T-helper 22 cell (primary cell): ENCODE data around the gene CYP4F12.

Experiments used
- DNase-seq: peaks from one replicate; pipeline ENCODE4 v3.0.0-alpha.2; 2020; ENCODE audit warnings: low read depth

CYP4F12 gene, protein sequence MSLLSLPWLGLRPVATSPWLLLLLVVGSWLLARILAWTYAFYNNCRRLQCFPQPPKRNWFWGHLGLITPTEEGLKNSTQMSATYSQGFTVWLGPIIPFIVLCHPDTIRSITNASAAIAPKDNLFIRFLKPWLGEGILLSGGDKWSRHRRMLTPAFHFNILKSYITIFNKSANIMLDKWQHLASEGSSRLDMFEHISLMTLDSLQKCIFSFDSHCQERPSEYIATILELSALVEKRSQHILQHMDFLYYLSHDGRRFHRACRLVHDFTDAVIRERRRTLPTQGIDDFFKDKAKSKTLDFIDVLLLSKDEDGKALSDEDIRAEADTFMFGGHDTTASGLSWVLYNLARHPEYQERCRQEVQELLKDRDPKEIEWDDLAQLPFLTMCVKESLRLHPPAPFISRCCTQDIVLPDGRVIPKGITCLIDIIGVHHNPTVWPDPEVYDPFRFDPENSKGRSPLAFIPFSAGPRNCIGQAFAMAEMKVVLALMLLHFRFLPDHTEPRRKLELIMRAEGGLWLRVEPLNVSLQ

DNA sequence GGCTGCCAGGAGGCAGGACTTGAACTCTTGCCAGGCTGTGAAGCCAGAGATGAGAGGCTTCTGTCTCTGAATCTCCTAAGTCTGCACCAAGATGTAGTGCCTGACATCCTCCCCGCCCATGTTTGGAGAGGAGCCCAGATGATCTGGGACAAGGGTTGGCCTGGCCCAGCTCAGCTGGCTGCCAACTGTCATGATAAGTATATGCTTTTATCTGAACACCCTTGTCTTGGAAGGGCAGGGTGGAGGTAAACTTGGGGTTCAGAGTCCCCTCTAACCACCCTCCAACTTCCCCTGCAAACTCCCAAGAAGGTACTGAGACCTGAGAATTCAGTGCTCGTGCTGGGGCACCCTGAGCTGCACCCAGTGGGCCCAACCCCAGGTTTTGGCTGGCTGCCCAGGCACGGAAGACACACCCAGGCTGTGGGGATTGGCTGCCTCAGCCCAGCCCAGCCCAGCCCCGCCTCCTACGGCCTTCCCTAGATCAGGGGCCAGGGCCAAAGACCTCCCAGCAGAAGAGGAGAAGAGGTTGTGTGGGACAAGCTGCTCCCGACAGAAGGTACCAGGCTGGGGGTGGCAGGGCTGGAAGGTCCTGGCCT is at the start of gene CYP4F12:
Gene CYP4F12, plus strand, starts transcription at position 508 of the 596 bp plus-strand sequence. CDS start 443 bp downstream, outside the sequence.
- DNase-seq, result no peak

DNA sequence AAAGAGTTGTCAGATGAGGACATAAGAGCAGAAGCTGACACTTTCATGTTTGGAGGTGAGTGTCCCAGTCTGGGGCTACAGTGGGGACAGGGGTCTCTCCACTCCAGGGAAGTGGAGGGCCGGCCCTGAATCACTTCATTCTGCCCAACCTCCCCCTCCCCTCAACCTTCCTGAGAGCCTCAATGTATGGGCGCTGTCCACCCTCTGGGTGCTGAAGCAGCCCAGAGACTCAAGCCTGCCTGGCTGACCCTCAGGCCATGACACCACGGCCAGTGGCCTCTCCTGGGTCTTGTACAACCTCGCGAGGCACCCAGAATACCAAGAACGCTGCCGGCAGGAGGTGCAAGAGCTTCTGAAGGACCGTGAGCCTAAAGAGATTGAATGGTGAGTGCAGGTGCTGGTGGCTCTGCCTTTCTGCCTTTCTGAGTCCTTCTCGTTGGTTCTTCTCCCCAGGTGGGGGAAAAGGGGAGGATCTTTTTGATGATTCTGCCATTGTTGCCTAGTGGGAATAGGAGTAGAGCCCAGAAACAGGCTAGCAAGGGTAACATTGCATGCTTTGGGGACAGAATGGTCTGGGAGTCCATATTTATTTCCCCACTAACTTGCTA is 49.1 kb upstream of the CYP4F12 start:
- DNase-seq, result no peak

DNA sequence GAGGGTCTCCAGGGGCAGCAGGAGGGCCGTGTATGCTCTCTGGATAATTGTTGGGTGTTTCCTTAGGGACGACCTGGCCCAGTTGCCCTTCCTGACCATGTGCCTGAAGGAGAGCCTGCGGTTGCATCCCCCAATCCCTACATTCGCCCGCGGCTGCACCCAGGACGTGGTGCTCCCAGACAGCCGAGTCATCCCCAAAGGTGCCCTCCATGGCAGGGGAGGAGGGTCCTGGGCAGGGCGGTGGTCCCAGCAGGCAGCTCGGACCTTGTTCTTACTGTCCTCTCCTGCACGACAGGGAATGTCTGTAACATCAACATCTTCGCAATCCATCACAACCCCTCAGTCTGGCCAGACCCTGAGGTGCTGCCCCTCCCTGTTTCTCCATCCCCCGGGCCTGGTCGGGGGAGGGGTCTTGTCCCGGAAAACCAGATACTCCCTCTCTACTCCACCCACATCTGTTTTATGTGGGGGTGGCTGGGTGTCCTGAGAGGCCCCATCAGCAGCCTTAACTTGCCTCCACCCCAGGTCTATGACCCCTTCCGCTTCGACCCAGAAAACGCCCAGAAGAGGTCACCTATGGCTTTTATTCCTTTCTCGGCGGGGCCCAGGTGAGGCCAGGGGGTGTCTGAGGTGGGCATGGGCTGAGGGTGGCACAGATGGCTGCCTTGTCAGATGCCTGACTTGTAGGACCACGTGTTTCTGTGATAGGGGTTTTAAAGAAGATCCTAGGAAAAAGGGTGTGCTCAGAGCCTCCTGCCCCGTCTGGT is 44.5 kb upstream of the CYP4F12 start:
- no peak for DNase-seq

DNA sequence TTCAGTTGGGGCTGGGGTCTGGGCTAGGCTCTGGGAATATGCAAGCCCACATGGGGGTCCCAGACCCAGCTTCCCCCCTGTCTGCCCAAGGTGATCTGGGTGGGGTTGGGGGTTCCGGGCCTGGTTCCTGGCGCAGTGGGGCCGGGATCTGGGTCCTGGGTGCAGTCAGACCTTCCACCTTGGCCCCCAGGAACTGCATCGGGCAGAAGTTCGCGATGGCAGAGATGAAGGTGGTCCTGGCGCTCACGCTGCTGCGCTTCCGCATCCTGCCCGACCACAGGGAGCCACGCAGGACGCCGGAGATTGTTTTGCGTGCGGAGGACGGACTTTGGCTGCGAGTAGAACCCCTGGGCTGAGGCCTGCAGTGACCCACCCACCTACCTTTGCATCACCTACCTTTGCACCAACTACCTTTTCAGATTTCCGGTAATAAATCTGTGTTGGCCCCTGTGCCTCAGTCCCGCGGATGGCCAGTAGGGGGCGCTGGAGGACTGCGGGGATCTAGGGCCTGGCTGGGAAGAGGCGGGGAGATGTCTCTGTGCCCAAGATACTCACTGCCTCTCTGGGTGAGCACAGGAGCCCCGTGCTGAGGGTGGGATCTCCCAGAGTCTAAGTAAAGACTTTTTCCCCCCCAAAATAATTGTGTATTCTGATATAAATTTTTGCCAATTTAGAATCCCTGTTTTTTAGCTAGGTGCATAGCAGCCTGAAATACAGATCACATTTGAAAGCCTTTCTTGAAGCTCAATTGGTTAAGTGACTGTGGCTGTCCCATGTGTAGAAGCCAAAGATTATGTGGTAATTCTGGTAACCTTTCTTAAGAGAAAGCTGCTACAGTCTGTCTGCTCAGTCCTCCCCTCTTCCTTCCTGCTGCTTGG is 43.6 kb upstream of the CYP4F12 start:
- peak; percentile 55 for DNase-seq

DNA sequence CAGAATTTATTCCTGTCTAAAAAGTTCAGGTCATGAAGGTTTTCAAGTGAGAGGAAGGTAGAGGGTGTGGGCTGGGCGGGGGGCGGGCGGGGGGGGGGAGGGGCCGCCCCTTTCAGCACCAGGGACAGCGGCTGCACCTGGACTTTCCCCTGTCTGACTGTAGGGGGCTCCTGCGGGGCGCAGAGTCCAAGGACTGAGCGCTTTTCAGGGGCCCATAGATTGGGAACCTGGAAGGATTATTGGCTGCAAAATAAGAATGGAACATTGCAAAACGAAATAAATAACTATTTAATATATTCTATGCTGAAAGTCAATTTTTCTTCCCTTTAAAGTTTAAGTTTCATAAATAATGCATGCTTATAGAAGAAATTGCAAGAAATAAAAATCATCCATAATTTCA is 41.1 kb upstream of the CYP4F12 start:
- no peak for DNase-seq

DNA sequence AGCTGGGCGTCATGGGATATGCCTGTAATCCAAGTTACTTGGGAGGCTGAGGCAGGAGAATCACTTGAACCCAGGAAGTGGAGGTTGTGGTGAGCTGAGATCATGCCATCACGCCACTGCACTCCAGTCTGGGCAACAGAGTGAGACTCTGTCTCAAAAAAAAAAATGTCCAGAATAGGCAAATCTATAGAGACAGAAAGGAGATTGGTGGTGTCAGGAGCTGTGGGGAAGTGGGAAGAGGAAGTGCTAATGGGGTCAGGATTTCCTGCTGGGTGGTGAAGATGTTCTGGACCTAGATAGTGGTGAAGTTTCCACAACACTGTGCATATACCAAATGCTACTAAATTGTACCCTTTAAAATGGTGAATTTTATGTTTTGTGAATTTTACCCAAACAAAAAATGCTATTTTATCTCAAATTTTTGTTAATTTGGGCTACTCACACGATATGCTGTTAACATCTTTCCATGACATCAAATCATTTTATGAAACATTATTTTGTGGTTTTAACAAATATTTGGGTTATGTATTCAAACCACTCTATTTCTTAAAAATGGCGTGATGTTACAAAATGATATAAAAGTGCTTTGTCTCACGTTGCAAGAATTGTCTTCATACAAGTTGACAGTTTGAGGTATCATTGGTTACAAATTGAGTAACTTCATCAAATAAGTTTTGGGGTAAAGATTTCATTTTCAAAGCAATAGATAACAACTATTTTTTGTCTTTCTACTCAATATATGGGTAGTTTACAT is 39.6 kb upstream of the CYP4F12 start:
- no peak for DNase-seq

DNA sequence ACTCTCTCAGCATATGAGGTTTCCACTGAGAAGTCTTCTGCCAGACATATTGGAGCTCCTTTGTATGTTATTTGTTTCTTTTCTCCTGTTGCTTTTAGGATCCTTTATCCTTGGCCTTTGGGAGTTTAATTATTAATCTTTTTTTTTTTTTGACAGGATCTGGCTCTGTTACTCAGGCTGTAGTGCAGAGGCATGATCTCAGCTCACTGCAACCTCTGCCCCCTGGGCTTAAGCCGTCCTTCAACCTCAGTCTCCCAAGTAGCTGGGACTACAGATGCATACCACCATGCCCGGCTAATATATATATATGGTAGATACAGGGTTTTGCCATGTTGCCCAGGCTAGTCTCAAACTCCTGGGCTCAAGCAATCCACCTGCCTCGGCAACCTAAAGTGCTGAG is 38.8 kb upstream of the CYP4F12 start:
- DNase-seq, result no peak

DNA sequence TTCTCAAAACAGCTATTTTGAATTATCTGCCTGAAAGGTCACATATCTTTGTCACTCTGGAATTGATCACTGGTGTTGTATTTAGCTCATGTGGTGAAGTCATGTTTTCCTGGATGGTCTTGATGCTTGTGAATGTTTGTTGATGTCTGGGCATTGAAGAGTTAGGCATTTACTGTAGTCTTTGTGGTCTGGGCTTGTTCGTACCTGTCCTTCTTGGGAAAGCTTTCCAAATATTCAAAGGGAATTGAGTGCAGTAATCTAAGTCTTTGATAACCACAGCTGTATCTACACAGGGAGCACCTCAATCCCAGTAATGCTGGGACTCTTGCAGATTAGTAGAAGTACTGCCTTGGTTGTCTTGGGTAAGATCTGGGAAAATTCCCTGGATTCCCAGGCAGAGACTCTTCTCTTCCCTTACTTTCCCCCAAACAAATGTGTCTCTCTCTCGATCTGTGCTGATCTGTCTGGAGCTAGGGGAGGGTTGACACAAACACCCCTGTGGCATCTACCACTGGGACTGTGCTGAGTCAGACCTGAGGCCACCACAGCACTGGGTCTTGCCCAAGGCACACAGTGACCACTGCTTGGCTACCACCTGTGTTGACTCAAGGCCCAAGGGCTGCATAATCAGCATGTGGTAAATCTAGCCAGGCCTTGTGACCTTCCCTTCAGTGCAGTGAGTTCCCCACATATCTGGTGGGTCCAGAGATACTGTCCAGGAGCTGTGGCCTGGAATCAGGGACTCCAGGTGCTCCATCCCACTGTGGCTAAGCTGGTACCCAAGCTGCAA is 37.7 kb upstream of the CYP4F12 start:
- DNase-seq, result no peak

DNA sequence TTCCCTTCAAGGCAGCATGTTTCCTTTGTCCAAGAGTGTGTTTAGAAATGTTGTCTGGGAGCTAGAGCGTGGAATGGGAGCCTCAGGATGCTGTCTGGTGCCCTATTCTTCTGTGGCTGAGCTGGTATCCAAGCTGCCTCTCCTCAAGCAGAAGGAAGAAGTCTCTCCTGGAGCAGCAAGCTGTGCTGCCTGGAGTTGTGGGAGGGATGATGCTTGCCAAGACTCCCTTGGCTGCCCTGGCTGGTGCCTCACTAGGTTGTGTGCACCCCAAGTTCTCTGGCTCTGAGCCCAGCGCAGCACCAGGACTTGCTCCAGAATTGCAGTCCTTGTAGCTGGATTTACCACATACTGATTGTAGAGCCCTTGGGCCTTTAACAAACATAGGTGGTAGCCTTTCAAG is 36.9 kb upstream of the CYP4F12 start:
- no peak for DNase-seq

DNA sequence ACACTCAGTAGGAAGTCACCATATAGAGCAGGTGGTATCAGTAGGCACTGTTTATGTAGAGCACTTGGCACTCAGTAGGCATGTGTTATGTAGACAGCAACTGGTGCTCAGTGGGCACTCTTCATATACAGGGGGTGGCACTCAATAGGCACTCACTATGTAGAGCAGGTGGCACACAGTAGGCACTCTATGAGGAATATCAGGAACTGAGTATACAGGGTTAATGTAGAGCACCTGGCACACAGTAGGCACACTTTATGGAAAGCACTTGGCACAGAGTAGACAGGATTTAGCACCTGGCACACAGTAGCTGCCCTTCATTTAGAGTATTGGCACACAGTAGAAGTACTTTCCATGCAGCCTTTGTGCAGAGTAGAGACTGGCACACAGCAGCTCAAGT is 33.3 kb upstream of the CYP4F12 start:
- no peak for DNase-seq

DNA sequence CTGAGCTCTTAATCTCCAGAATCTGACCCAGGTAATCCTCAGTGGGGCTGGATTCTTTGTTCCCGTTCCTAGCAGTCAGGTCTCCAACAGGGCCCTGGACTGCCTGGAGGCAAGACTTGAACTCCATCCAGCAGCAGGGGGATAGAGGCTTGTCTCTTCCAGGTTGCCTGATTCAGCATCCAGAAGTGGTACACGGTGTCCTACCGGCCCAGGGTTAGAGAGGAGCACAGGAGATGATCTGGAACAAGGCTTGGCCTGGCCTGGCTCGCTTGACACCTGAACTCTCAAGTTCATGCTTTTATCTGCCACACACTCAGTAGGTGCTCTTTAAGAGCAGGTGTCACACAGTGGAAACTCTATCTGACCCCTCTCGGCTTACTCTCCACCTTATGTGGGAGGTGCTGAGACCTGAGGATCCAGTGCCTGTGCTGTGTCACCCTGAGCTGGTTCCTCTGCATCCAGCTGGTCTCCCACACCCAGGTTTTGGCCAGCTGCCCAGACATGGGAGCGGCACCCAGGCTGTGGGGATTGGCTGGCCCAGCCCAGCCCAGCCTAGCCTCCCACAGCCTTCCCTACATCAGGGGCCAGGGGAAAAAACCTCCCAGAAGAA is 32.5 kb upstream of the CYP4F12 start, which contains the start of gene CYP4F3:
Gene CYP4F3, plus strand, starts transcription at position 604 of the 610 bp plus-strand sequence. CDS start 519 bp downstream, outside the sequence.
- DNase-seq, result no peak

DNA sequence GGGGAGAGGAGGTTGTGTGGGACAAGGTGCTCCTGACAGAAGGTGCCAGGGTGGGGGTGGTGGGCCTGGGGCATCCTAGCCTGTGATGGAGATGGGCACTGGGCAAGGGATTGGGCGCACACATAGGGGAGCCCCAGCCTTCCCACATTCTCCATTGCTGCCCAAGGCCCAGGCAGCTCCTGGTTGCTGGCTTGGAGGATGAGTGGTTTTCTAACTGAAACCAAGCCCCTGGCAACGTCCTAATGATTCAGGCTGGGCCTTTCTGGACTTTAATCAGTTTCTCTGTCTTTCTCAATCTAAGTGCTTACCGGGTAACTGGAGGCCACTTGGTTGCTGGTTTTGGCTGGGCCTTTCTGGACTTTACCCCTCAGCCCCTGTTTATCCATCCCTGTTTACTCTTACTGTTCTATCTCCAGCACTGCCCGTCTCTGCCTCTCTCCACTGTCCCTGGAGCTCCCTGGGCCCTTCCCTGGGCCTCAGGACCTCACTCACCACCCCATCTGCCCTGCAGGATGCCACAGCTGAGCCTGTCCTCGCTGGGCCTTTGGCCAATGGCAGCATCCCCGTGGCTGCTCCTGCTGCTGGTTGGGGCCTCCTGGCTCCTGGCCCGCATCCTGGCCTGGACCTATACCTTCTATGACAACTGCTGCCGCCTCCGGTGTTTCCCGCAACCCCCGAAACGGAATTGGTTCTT is 31.8 kb upstream of the CYP4F12 start:
- no peak for DNase-seq

DNA sequence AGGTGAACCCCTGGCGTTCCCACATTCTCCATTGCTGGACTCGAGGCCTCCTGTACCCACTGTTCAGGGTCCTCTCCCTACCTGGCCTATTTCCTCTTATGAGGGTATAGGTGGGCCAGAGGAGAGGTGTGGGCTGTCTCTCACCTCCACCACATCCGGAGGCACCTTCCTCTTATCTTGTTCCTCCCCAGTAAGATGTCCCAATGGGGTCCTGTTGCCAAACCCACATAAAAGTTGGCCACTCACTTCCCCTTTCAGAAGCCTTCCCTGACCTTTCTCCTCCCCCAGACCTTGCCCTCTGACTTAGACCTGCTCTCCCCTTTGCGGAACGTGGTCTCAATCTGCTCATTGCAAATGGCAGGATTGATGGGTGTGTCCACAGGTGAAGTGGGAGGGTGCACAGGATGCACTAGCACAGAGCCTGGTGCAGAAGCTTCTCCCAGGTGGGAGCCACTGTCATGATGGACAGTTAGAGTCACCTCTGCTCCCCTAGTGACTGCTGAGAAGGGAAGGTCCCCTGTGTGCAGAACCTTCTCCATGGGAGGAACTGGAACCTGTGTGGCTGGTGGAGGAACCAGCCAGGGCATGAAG is 30.9 kb upstream of the CYP4F12 start:
- no peak for DNase-seq

DNA sequence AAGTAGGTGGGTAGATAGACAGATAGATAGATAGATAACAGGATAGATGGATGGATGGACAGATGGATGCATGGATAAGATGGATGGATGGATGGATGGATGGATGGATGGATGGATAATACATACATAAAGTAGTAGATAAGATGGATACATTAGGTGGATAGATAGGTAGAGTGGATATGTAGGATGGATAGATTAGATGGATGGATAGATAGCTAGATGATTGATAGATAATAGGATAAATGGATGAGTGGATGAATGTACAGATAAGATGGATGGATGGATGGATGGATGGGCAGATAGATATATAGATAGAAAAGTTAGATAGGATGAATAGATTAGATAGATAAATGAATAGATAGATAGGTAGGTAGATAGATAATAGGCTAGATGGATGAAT is 30.1 kb upstream of the CYP4F12 start:
- DNase-seq, result no peak

DNA sequence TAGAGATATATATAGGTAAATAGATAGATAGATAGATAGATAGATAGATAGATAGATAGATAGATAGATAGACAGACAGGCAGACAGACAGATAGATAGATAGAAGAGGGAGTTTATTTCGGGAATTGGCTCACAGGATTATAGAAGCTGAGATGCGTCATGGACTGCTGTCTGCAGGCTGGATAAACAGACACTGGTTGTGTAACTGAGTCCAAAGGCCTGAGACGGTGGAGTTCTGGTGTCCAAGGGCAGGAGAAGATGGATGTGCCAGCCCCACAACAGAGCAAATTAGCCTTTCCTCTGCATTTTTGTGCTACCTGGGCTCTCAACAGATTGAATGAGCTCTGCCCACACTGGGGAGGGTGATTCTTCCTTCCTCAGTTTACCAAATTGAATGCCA is 29.5 kb upstream of the CYP4F12 start:
- DNase-seq, result no peak

DNA sequence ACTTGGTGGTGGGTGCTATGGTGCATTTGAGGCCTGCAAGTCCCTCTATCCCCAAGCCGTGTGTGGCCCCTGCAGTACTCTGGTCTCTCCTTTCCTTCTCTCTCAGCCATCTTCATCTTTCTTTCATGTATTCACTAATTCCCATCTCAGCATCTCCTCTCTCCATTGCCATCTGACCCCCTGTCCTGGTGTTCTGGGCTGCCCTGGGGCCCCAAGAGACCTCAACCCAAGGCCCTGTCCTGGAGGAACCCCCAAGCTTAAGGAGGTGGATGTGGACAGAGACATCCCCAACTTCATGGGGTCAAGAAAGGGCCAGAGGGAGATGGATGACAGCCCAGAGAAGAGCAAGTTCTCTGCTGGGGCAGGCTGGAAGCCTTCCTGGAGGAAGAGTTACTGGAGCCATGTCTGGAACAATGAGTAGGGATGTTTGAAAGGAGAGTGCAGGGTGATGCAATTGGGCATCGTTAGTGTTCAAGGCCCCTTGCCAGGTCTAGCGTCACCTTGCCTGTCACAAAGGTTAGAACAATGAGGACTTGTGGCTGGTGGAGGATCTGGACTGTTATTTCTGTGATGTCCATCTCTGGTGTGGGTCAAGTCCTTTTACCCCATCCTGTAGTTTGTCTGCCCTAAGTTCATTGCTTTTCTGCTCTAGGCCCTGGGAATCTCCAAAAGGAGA is 28.7 kb upstream of the CYP4F12 start:
- no peak for DNase-seq

DNA sequence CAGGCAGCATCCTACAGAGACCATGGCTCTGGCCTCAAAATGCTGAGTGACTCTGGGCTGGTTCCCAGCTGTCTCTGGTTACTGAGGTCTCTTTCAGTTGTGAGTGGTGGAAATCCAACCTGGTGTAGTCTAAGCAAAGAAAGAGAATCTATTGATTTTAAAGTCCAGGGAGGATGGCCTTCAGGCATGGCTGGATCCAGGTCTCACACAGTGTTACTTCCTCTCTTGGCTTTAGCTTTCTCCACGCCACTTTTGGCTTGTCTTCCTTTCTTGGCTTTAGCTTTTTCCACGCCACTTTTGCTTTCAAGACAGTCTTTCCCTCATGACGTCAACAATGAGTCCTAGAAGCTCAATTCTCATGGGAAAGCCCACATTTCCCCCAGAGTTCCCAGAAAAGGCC is 28.1 kb upstream of the CYP4F12 start:
- no peak for DNase-seq

DNA sequence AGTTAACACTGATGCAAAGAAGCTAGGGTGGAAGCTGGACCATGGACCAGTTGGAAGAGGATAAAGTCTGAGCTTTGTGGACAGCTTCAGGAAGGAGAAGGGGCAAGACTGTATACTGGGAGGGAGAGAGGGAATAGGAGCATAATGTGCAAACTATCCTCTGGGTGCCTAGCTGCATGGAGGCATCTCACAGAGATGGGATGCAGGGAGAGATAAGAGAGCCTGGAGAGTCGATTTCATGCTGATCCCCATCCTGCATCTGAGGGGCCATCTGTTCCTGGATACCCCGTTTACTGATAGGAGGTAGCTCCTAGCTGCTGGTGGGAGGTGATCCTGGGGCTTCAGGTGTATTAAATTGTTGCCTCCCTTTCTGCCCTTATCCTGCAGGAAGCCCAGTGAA is 23.4 kb upstream of the CYP4F12 start:
- no peak for DNase-seq
